Activated T-cell treated with anti-CD3 and anti-CD28 coated beads for 24 hours (primary cell): ENCODE data around the gene ATRX.
"Not testable (repeated sequence)": the region's sequence is repeated elsewhere in the genome, so short reads cannot be mapped to it uniquely, and the experiment has no call there.

Experiments
- DNase-seq: peaks from one replicate; pipeline ENCODE4 v3.0.0-alpha.2; 2020; ENCODE audit warnings: low read depth

ATRX gene

GRCh38 chrX:77740376-77740905 lies 45.6 kb downstream of the ATRX start:
- no peak for DNase-seq

- no peak for DNase-seq
Measured at GRCh38 chrX:77733342-77733741, 52.7 kb downstream of the ATRX start.

GRCh38 chrX:77731821-77732419 lies 54.1 kb downstream of the ATRX start:
- DNase-seq = no peak

- DNase-seq = not testable (repeated sequence)
Measured at GRCh38 chrX:77726095-77726494, 59.9 kb downstream of the ATRX start.

GRCh38 chrX:77723681-77724080 lies 62.3 kb downstream of the ATRX start:
- no peak for DNase-seq

- no peak for DNase-seq
Measured at GRCh38 chrX:77719388-77719787, 66.6 kb downstream of the ATRX start.

- DNase-seq = no peak
Measured at GRCh38 chrX:77704881-77705280, 81.1 kb downstream of the ATRX start.

GRCh38 chrX:77698242-77698641 lies 87.8 kb downstream of the ATRX start:
- no peak for DNase-seq

- no peak for DNase-seq
Measured at GRCh38 chrX:77694491-77694890, 91.5 kb downstream of the ATRX start.

- DNase-seq = no peak
Measured at GRCh38 chrX:77693594-77693993, 92.4 kb downstream of the ATRX start.

GRCh38 chrX:77691916-77692315 lies 94.1 kb downstream of the ATRX start:
- DNase-seq = no peak

GRCh38 chrX:77689376-77689775 lies 96.6 kb downstream of the ATRX start:
- DNase-seq = no peak

- DNase-seq = not testable (repeated sequence)
Measured at GRCh38 chrX:77685683-77686082, 100.3 kb downstream of the ATRX start.

- DNase-seq = no peak
Measured at GRCh38 chrX:77679144-77679543, 106.9 kb downstream of the ATRX start.

GRCh38 chrX:77675986-77676385 lies 110.0 kb downstream of the ATRX start:
- DNase-seq = no peak

- DNase-seq = no peak
Measured at GRCh38 chrX:77668391-77669237, 117.4 kb downstream of the ATRX start.

- DNase-seq = no peak
Measured at GRCh38 chrX:77658886-77659285, 127.1 kb downstream of the ATRX start.

GRCh38 chrX:77652095-77652494 lies 133.9 kb downstream of the ATRX start:
- DNase-seq = no peak

- no peak for DNase-seq
Measured at GRCh38 chrX:77640702-77641101, 145.3 kb downstream of the ATRX start.

GRCh38 chrX:77639820-77640219 lies 146.2 kb downstream of the ATRX start:
- DNase-seq = no peak

GRCh38 chrX:77638397-77638796 lies 147.6 kb downstream of the ATRX start:
- DNase-seq = no peak

- no peak for DNase-seq
Measured at GRCh38 chrX:77635373-77635772, 150.6 kb downstream of the ATRX start.

- DNase-seq = no peak
Measured at GRCh38 chrX:77628294-77629025, 157.6 kb downstream of the ATRX start.
